WTC11 (cell line): Measurements from ENCODE around the gene ARMC10.

Experiments
- ATF1 ChIP-seq: sonication (generic); formaldehyde crosslinking; IDR thresholded peaks from 2 replicates; pipeline ENCODE4 v1.8.1; 2023; ENCODE audit warnings: mild to moderate bottlenecking, moderate library complexity, missing genetic modification reagents
- ZNF138 ChIP-seq: sonication (generic); formaldehyde crosslinking; conservative IDR thresholded peaks from 2 replicates; pipeline ENCODE4 v1.8.1; 2022; ENCODE audit warnings: mild to moderate bottlenecking, moderate library complexity, missing genetic modification reagents
- ZNF263 ChIP-seq: sonication (generic); formaldehyde crosslinking; IDR thresholded peaks from 2 replicates; pipeline ENCODE4 v1.8.1; 2022; ENCODE audit warnings: low read depth, mild to moderate bottlenecking, moderate library complexity, missing genetic modification reagents
- TF ChIP-seq, protein P1 (sequence below): sonication (generic); formaldehyde crosslinking; conservative IDR thresholded peaks from 2 replicates; pipeline ENCODE4 v1.8.1; 2022; ENCODE audit warnings: mild to moderate bottlenecking, missing genetic modification reagents
- TF ChIP-seq, protein P2 (sequence below): fragments of 200-600 bp; IDR thresholded peaks from 2 replicates; pipeline ENCODE4 v1.8.0; 2022; ENCODE audit warnings: antibody characterized with exemption

GRCh38 chr7:103120362-103120761, 45.4 kb downstream of the ARMC10 start:
- TF ChIP-seq, protein P1, sequence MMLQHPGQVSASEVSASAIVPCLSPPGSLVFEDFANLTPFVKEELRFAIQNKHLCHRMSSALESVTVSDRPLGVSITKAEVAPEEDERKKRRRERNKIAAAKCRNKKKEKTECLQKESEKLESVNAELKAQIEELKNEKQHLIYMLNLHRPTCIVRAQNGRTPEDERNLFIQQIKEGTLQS: no peak
- TF ChIP-seq ZNF263 (CRISPR knock-in tag): no peak
- TF ChIP-seq, protein P2, sequence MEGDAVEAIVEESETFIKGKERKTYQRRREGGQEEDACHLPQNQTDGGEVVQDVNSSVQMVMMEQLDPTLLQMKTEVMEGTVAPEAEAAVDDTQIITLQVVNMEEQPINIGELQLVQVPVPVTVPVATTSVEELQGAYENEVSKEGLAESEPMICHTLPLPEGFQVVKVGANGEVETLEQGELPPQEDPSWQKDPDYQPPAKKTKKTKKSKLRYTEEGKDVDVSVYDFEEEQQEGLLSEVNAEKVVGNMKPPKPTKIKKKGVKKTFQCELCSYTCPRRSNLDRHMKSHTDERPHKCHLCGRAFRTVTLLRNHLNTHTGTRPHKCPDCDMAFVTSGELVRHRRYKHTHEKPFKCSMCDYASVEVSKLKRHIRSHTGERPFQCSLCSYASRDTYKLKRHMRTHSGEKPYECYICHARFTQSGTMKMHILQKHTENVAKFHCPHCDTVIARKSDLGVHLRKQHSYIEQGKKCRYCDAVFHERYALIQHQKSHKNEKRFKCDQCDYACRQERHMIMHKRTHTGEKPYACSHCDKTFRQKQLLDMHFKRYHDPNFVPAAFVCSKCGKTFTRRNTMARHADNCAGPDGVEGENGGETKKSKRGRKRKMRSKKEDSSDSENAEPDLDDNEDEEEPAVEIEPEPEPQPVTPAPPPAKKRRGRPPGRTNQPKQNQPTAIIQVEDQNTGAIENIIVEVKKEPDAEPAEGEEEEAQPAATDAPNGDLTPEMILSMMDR: no peak
- no peak for TF ChIP-seq ZNF138 (CRISPR knock-in tag)
- no peak for TF ChIP-seq ATF1 (CRISPR knock-in tag)
